A549 (cell line): ENCODE measurements around the gene NXN. TPM values are rescaled to one million over a fixed set of nuclear protein-coding genes. Genes with fewer than 3 reads are reported as not detected.
"Not testable (repeated sequence)": the region's sequence is repeated elsewhere in the genome, so short reads cannot be mapped to it uniquely, and the experiment has no call there.

Experiments used
- ATAC-seq, 2 experiments: fragments of 200-7000 bp in 1 of 2; fragments of >200 bp in 1 of 2; cut with Nextera tagmentation in 1 of 2; cut with Tn5 transposase in 1 of 2; 3 replicates each; pipeline versions ENCODE4 v1.8.0 to v1.9.1; 2018 to 2020; ENCODE audit warnings: mild to moderate bottlenecking in 1 of 2, moderate library complexity in 1 of 2
- CTCF ChIA-PET: fragments of 300-600 bp; sonication (Branson Sonifier 250); formaldehyde crosslinking; extraction: SDS; loops from one replicate; lab custom pipeline; 2021; ENCODE audit warnings: antibody characterized with exemption, inconsistent platforms; lab: Yijun Ruan, JAX
- POLR2A ChIA-PET: fragments of 350-600 bp; formaldehyde crosslinking; extraction: SDS; loops from one replicate; lab custom pipeline; 2021; ENCODE audit warnings: antibody characterized with exemption, inconsistent platforms; lab: Yijun Ruan, JAX
- DNase-seq, 2 experiments: peaks; one replicate each; pipeline versions ENCODE4 v3.0.0 to v3.0.0-alpha.2; 2011 to 2016; ENCODE audit warnings: low read depth in 1 of 2, low spot score in 1 of 2
- FAIRE-seq: peaks from 2 replicates; lab custom pipeline; 2011; peaks lifted over from hg19 to GRCh38; lab: Jason Lieb, UNC
- H3K27ac ChIP-seq, 2 experiments: fragments of >200 bp; sonication (Bioruptor Twin); formaldehyde crosslinking; 3 replicates each; pipeline ENCODE4 v1.5.1; 2016 to 2017
- H3K4me1 ChIP-seq: fragments of >200 bp; sonication (Bioruptor Twin); formaldehyde crosslinking; 3 replicates; pipeline ENCODE4 v1.6.1; 2016
- H3K4me2 ChIP-seq: fragments of >200 bp; sonication (Bioruptor Twin); formaldehyde crosslinking; 3 replicates; pipeline ENCODE4 v1.6.1; 2016
- H3K4me3 ChIP-seq: fragments of >200 bp; sonication (Bioruptor Twin); formaldehyde crosslinking; 3 replicates; pipeline ENCODE4 v1.5.1; 2016
- H3K9me3 ChIP-seq: fragments of >200 bp; sonication (Bioruptor Twin); formaldehyde crosslinking; 3 replicates; pipeline ENCODE4 v1.6.1; 2016
- ATOH8 ChIP-seq: fragments of 250-450 bp; sonication (Bioruptor Pico); IDR thresholded peaks from 2 replicates; pipeline ENCODE4 v1.5.0; 2020; ENCODE audit warnings: low read depth, mild to moderate bottlenecking, moderate library complexity
- CHD2 ChIP-seq: fragments of 150-350 bp; IDR thresholded peaks from 2 replicates; pipeline ENCODE4 v1.6.1; 2014; ENCODE audit warnings: low read length; ENCODE audit not compliant: partially characterized antibody
- E2F6 ChIP-seq: IDR thresholded peaks from 2 replicates; pipeline ENCODE4 v1.6.1; 2012; ENCODE audit warnings: low read depth, borderline replicate concordance
- ELK1 ChIP-seq: fragments of 150-350 bp; IDR thresholded peaks from 2 replicates; pipeline ENCODE4 v1.6.1; 2014; ENCODE audit warnings: low read depth, mild to moderate bottlenecking, low read length
- ESRRA ChIP-seq: fragments of 150-350 bp; IDR thresholded peaks from 2 replicates; pipeline ENCODE4 v1.6.1; 2014; ENCODE audit warnings: mild to moderate bottlenecking, low read length, borderline replicate concordance
- FOSB ChIP-seq: fragments of 250-450 bp; sonication (Bioruptor Pico); IDR thresholded peaks from 2 replicates; pipeline ENCODE4 v1.5.0; 2020; ENCODE audit warnings: mild to moderate bottlenecking, moderate library complexity
- FOSL2 ChIP-seq, 2 experiments: fragments of 450-650 bp in 1 of 2; fragments of >200 bp in 1 of 2; sonication (Bioruptor Twin) in 1 of 2; formaldehyde crosslinking; IDR thresholded peaks; 2 replicates each; pipeline versions ENCODE4 v1.5.0 to v1.6.1; 2016 to 2020; ENCODE audit warnings: mild to moderate bottlenecking in 1 of 2, moderate library complexity in 1 of 2
- HEYL ChIP-seq: fragments of 250-450 bp; sonication (Bioruptor Pico); IDR thresholded peaks from 2 replicates; pipeline ENCODE4 v1.8.0; 2021; ENCODE audit warnings: mild to moderate bottlenecking, moderate library complexity
- HMGXB4 ChIP-seq: fragments of 250-450 bp; sonication (Bioruptor Pico); IDR thresholded peaks from 2 replicates; pipeline ENCODE4 v1.5.0; 2021; ENCODE audit warnings: mild to moderate bottlenecking, moderate library complexity, borderline replicate concordance
- JUNB ChIP-seq: fragments of >200 bp; sonication (Bioruptor Twin); formaldehyde crosslinking; IDR thresholded peaks from 2 replicates; pipeline ENCODE4 v1.6.1; 2016
- KDM5A ChIP-seq: fragments of 200-600 bp; sonication (generic); IDR thresholded peaks from 2 replicates; pipeline ENCODE4 v1.6.1; 2016; ENCODE audit warnings: antibody characterized with exemption, mild to moderate bottlenecking
- MAFK ChIP-seq: fragments of 450-650 bp; IDR thresholded peaks from 2 replicates; pipeline ENCODE4 v1.6.1; 2014; ENCODE audit not compliant: partially characterized antibody
- MYC ChIP-seq: IDR thresholded peaks from 2 replicates; pipeline ENCODE4 v1.6.1; 2012; ENCODE audit warnings: mild to moderate bottlenecking, inconsistent platforms, low read length, improper control_type of control experiment, borderline replicate concordance
- NR3C1 ChIP-seq: fragments of >200 bp; sonication (Bioruptor Twin); formaldehyde crosslinking; IDR thresholded peaks from 3 replicates; pipeline ENCODE4 v1.6.1; 2017
- POLR2A ChIP-seq: IDR thresholded peaks from 2 replicates; pipeline ENCODE4 v1.6.1; 2012; ENCODE audit warnings: mild to moderate bottlenecking, low read length
- RNF2 ChIP-seq: fragments of 200-600 bp; sonication (generic); IDR thresholded peaks from 2 replicates; pipeline ENCODE4 v1.6.1; 2016; ENCODE audit warnings: low read depth, mild to moderate bottlenecking, antibody characterized with exemption, moderate library complexity, borderline replicate concordance
- SMC3 ChIP-seq: fragments of >200 bp; sonication (Bioruptor Twin); formaldehyde crosslinking; IDR thresholded peaks from 3 replicates; pipeline ENCODE4 v1.6.1; 2018; ENCODE audit warnings: inconsistent platforms
- SREBF2 ChIP-seq: fragments of 450-650 bp; IDR thresholded peaks from 2 replicates; pipeline ENCODE4 v1.6.1; 2014; ENCODE audit warnings: mild to moderate bottlenecking, moderate library complexity
- TFCP2L1 ChIP-seq: fragments of 250-450 bp; sonication (Bioruptor Pico); IDR thresholded peaks from 2 replicates; pipeline ENCODE4 v1.5.0; 2021; ENCODE audit warnings: mild to moderate bottlenecking
- ZNF302 ChIP-seq: fragments of 250-450 bp; sonication (Bioruptor Pico); IDR thresholded peaks from 2 replicates; pipeline ENCODE4 v1.9.0; 2021; ENCODE audit warnings: inconsistent platforms, mild to moderate bottlenecking, moderate library complexity
- ZSCAN20 ChIP-seq: fragments of 250-450 bp; sonication (Bioruptor Pico); IDR thresholded peaks from 2 replicates; pipeline ENCODE4 v1.8.0; 2022; ENCODE audit warnings: mild to moderate bottlenecking, moderate library complexity
- WGBS: methylation state at CpG from one replicate; pipeline ENCODE4 v1.1.6; 2017; ENCODE audit errors: missing lambda C conversion rate; 5-methylcytosine and 5-hydroxymethylcytosine counted together
- polyA plus RNA-seq, 4 experiments: library from polyadenylated mRNA; depleted of rRNA in 3 of 4; stranded (reverse); fragments of >200 nt; fragmentation: RNase III in 1 of 4; extraction: RNeasy Plus Mini Kit Qiagen cat#74134 plus additional on column Dnase treatment in 1 of 4; gene quantifications; 2 replicates in 3 of 4; 3 replicates in 1 of 4; pipeline ENCODE4 v1.2.3, GENCODE V29; 2011 to 2017
- TF ChIP-seq, protein P1 (sequence below): fragments of 450-650 bp; IDR thresholded peaks from 2 replicates; pipeline ENCODE4 v1.6.1; 2014; ENCODE audit warnings: antibody characterized with exemption
- TF ChIP-seq, protein P2 (sequence below): IDR thresholded peaks from 2 replicates; pipeline ENCODE4 v1.6.1; 2012

Gene NXN
- polyA plus RNA-seq, 2 of the 4 experiments (the other 2 are of a cell fraction), result 24.6 to 31.1 TPM

DNA sequence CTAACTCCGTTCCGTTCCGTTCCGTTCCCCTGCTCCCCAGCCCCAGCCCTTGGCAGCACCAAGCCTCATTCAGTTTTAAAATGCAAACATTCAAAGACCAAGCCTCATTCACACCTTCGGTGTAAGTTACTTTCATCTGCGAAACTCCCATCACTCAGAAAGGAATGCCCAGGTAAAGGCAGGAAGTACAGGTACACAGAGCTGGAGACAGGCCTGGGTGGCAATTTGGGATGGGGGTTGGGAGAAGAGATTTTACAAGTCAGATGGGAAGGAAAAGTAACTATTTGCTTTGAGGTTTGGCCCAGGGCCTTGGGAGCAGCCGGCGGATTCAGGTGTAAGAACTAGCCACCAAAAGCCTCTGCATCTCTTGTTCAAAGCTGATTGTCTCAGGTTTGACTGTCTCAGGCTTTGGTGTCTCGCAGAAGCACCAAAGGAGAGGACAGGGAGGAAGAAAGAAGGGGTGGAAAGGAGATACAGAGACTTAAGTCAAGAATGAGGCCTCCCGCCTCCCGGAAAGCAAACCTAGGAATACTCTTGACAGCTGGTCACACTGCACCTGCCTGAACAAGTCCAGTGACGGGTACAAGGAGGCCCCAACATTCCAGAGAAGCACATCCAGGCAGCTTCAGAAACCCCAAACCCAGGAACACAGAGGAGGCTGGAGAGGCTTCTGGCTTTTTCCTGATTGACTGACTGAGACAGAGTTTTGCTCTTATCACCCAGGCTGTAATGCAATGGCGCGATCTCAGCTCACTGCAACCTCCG lies 54.7 kb downstream of the NXN start:
- ChIA-PET CTCF (interaction anchor here (0.9 to 7.6 kb wide), 6 partner anchors 10 to 182 kb away, joined by 3 to 52 read pairs (median 6); partner anchors contain the start of genes NXN and TIMM22), POLR2A (no interaction called here)
- Histone ChIP-seq H3K4me1 (peaks cover 43% of the 10 kb centered on the region), H3K27ac (peak overlapping the region in 1 of 2 experiments; percentile 37; a peak in 2 of 6 replicates), H3K4me2 (no peak overlapping the region), H3K4me3 (no peak overlapping the region), H3K9me3 (no peaks in the 10 kb centered on the region)
- no peak for DNase-seq
- no peak for FAIRE-seq
- no peak for TF ChIP-seq ZNF302 (CRISPR knock-in tag)
- TF ChIP-seq E2F6, result no peak
- no peak for TF ChIP-seq NR3C1
- TF ChIP-seq, protein P1, sequence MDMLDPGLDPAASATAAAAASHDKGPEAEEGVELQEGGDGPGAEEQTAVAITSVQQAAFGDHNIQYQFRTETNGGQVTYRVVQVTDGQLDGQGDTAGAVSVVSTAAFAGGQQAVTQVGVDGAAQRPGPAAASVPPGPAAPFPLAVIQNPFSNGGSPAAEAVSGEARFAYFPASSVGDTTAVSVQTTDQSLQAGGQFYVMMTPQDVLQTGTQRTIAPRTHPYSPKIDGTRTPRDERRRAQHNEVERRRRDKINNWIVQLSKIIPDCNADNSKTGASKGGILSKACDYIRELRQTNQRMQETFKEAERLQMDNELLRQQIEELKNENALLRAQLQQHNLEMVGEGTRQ, result no peak
- TF ChIP-seq, protein P2, sequence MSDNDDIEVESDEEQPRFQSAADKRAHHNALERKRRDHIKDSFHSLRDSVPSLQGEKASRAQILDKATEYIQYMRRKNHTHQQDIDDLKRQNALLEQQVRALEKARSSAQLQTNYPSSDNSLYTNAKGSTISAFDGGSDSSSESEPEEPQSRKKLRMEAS, result no peak
- TF ChIP-seq MAFK, result no peak
- no peak for TF ChIP-seq HMGXB4 (CRISPR knock-in tag)
- no peak for TF ChIP-seq ESRRA
- TF ChIP-seq RNF2, result no peak
- no peak for TF ChIP-seq POLR2A
- no peak for TF ChIP-seq FOSB
- TF ChIP-seq ATOH8 (CRISPR knock-in tag), result no peak
- TF ChIP-seq MYC, result no peak
- no peak for TF ChIP-seq ZSCAN20 (CRISPR knock-in tag)
- ATAC-seq, result no peak
- WGBS, result 93% methylated on average over 15 of the region's 15 CpGs

DNA sequence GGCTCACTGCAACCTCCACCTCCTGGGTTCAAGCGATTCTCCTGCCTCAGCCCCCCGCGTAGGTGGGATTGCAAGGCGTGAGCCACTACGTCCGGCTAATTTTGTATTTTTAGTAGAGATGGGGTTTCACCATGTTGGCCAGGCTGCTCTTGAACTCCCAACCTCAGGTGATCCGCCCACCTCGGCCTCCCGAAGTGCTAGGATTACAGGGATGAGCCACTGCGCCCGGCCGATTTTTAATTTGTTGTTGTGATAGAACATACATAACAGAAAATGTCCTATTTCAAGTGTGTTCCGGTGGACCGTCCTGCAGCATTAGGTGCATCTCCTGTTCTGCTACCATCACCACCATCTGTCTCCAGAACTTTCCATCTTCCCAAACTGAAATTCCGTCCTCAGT lies 55.3 kb downstream of the NXN start:
- CTCF ChIA-PET, result interaction anchor here (1.8 to 7.6 kb wide), 3 partner anchors 45 to 72 kb away, joined by 6 to 52 read pairs (median 10); partner anchors contain the start of genes NXN and TIMM22
- ATAC-seq, H3K9me3 ChIP-seq, H3K4me2 ChIP-seq, DNase-seq, POLR2A ChIA-PET, H3K4me3 ChIP-seq, FAIRE-seq: not testable (repeated sequence)
- peak overlapping the region in 1 of 2 experiments; percentile 15; a peak in 1 of 6 replicates for H3K27ac ChIP-seq
- 96% methylated on average over 15 of the region's 15 CpGs for WGBS
- H3K4me1 ChIP-seq, result peaks cover 37% of the 10 kb centered on the region

DNA sequence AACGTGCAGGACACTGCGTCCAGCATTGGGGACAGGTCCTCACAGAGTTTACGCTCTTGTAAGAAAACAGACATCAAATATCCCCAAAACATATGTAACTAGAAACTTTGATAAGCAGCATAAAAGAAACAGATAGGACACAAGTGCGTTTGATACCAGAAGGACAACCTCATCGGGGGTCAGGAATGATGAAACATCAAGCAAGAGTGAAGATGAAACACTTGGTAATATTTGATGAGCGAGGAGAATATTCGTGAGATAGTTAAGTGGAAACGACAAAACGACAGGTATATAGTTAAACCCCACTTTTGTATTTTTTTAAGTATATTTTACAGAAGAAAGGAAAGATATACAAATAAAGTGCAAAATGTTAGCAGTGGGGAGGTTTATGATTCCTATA lies 55.9 kb downstream of the NXN start:
- H3K9me3 ChIP-seq, result no peaks in the 10 kb centered on the region
- ChIA-PET POLR2A (no interaction called here), CTCF (no interaction called here)
- H3K4me3 ChIP-seq, result no peak overlapping the region
- H3K27ac ChIP-seq, result no peak overlapping the region; a peak in 1 of 6 replicates
- no peak overlapping the region for H3K4me2 ChIP-seq
- DNase-seq, result no peak
- peaks cover 30% of the 10 kb centered on the region for H3K4me1 ChIP-seq
- no peak for FAIRE-seq
- no peak for ATAC-seq
- WGBS, result 75% methylated on average over 9 of the region's 9 CpGs
- TF ChIP-seq ELK1 (no peak), FOSL2 (IDR thresholded peaks at IDR 0.05) (no peak), FOSL2 (CRISPR knock-in tag; IDR thresholded peaks at IDR 0.05) (no peak), HEYL (CRISPR knock-in tag) (no peak), ZSCAN20 (CRISPR knock-in tag) (no peak), KDM5A (no peak), TFCP2L1 (CRISPR knock-in tag) (no peak), SMC3 (no peak), SREBF2 (no peak), CHD2 (no peak), ZNF302 (CRISPR knock-in tag) (no peak), POLR2A (no peak), E2F6 (no peak), HMGXB4 (CRISPR knock-in tag) (no peak), JUNB (no peak)
